Measurements from ENCODE around the gene TEX48. TPM values are rescaled to one million over a fixed set of nuclear protein-coding genes. Genes with fewer than 3 reads are reported as not detected.

Gene TEX48
- polyA plus RNA-seq, 1 of the 3 experiments (the other 2 are of a cell fraction): 0.46 TPM

DNA sequence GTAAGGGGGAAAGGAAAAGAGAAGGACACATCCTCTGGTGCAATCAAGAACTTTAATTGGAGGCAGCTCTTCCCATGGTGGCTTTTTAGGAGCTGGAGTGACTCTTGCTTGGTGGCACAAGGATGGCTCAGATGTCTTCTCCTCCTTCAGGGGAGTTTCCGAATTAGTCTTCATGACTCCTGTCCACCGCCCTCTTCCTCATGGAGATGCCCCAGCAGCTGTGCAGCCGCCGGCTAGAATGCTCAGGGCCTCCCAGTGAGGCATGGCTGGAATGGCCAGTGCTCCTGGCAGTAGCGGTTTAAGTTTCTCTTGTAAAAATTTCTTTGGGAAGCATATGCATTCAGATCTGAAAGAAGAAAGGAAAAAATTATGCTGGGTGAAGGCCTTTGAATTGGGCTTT is 15.6 kb downstream of the TEX48 start:
- Histone ChIP-seq H3K9me2 (no peaks in the 10 kb centered on the region), H3K27me3 (ENCODE audit: insufficient read depth) (no peaks in the 10 kb centered on the region), H3K27ac (ENCODE audit: low read depth in 2 of 2, low read length in 1 of 2) (no peak overlapping the region), H3K4me1 (ENCODE audit: control insufficient read depth in 1 of 2, insufficient read depth in 2 of 2, low read depth in 1 of 2, low read length in 1 of 2) (no peaks in the 10 kb centered on the region), H3K4me3 (ENCODE audit: low read depth in 2 of 2, low read length in 1 of 2) (no peak overlapping the region), H4K20me1 (ENCODE audit: insufficient read depth) (no peaks in the 10 kb centered on the region), H3K9me3 (no peaks in the 10 kb centered on the region), H3K4me2 (no peak overlapping the region), H3K79me2 (ENCODE audit: insufficient read depth) (no peaks in the 10 kb centered on the region), H3K36me3 (replicated peaks in 1 of 2; ENCODE audit: control insufficient read depth in 1 of 2, insufficient read depth in 2 of 2, low read length in 1 of 2) (no peaks in the 10 kb centered on the region), H3F3A (replicated peaks; ENCODE audit: insufficient read depth) (peaks cover 3% of the 10 kb centered on the region), H3K9ac (no peak overlapping the region), H2AFZ (ENCODE audit: low read depth) (no peak overlapping the region)
- DNase-seq: no peak
- 93% methylated on average over 5 of the region's 5 CpGs for WGBS (ENCODE audit: low lambda C conversion rate)
- TF ChIP-seq, protein P1, sequence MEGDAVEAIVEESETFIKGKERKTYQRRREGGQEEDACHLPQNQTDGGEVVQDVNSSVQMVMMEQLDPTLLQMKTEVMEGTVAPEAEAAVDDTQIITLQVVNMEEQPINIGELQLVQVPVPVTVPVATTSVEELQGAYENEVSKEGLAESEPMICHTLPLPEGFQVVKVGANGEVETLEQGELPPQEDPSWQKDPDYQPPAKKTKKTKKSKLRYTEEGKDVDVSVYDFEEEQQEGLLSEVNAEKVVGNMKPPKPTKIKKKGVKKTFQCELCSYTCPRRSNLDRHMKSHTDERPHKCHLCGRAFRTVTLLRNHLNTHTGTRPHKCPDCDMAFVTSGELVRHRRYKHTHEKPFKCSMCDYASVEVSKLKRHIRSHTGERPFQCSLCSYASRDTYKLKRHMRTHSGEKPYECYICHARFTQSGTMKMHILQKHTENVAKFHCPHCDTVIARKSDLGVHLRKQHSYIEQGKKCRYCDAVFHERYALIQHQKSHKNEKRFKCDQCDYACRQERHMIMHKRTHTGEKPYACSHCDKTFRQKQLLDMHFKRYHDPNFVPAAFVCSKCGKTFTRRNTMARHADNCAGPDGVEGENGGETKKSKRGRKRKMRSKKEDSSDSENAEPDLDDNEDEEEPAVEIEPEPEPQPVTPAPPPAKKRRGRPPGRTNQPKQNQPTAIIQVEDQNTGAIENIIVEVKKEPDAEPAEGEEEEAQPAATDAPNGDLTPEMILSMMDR (IDR thresholded peaks at IDR 0.05): no peak
- TF ChIP-seq, protein P2, sequence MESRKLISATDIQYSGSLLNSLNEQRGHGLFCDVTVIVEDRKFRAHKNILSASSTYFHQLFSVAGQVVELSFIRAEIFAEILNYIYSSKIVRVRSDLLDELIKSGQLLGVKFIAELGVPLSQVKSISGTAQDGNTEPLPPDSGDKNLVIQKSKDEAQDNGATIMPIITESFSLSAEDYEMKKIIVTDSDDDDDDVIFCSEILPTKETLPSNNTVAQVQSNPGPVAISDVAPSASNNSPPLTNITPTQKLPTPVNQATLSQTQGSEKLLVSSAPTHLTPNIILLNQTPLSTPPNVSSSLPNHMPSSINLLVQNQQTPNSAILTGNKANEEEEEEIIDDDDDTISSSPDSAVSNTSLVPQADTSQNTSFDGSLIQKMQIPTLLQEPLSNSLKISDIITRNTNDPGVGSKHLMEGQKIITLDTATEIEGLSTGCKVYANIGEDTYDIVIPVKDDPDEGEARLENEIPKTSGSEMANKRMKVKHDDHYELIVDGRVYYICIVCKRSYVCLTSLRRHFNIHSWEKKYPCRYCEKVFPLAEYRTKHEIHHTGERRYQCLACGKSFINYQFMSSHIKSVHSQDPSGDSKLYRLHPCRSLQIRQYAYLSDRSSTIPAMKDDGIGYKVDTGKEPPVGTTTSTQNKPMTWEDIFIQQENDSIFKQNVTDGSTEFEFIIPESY (IDR thresholded peaks at IDR 0.05; ENCODE audit: borderline replicate concordance, low read depth): no peak
- TF ChIP-seq RCOR1 (IDR thresholded peaks at IDR 0.05; ENCODE audit: low read length) (no peak), JUND (IDR thresholded peaks at IDR 0.05) (no peak), FOXJ3 (CRISPR knock-in tag; IDR thresholded peaks at IDR 0.05) (no peak), RFX5 (IDR thresholded peaks at IDR 0.05; ENCODE audit: low read length) (no peak), TCF12 (IDR thresholded peaks at IDR 0.05) (no peak), MXI1 (IDR thresholded peaks at IDR 0.05; ENCODE audit: low read depth, low read length) (no peak)
- TF ChIP-seq, protein P3, sequence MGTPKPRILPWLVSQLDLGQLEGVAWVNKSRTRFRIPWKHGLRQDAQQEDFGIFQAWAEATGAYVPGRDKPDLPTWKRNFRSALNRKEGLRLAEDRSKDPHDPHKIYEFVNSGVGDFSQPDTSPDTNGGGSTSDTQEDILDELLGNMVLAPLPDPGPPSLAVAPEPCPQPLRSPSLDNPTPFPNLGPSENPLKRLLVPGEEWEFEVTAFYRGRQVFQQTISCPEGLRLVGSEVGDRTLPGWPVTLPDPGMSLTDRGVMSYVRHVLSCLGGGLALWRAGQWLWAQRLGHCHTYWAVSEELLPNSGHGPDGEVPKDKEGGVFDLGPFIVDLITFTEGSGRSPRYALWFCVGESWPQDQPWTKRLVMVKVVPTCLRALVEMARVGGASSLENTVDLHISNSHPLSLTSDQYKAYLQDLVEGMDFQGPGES (IDR thresholded peaks at IDR 0.05; ENCODE audit: low read depth, low read length): no peak
- CTCF ChIA-PET: interaction anchor here (0.9 to 4.6 kb wide), 5 partner anchors 8 to 348 kb away, joined by 3 to 29 read pairs (median 6); partner anchors contain the start of gene TEX48
- POLR2A ChIA-PET: no interaction called here

DNA sequence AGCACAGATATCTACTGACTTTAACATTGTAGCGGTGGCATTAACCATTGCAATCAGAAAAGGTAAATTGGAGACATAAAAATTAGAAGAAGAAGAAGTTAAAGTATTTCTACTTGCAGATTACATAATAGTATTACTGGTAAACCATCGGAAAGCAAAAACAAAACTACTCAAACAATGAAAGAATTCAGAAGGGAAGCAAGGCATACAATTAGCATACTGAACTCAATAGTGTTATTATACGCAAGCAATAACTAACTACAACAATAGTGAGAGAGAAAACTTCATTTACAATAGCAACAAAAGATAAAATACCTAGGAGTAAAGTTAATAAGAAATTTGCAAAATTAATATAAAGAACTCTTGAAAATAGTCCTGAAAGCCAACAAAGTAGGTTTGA is 17.8 kb downstream of the TEX48 start:
- H3K9me3 ChIP-seq: no peaks in the 10 kb centered on the region
- H3K79me2 ChIP-seq (ENCODE audit: insufficient read depth): no peaks in the 10 kb centered on the region
- no peak overlapping the region for H3K27ac ChIP-seq (ENCODE audit: low read depth in 2 of 2, low read length in 1 of 2)
- POLR2A ChIA-PET: no interaction called here
- no peak for DNase-seq
- H3K36me3 ChIP-seq (replicated peaks in 1 of 2; ENCODE audit: control insufficient read depth in 1 of 2, insufficient read depth in 2 of 2, low read length in 1 of 2): no peaks in the 10 kb centered on the region
- no peaks in the 10 kb centered on the region; the same call in 1 of the 2 replicates for H3K27me3 ChIP-seq (ENCODE audit: insufficient read depth)
- no peaks in the 10 kb centered on the region for H3K9me2 ChIP-seq
- no peak overlapping the region for H3K9ac ChIP-seq
- no peaks in the 10 kb centered on the region for H4K20me1 ChIP-seq (ENCODE audit: insufficient read depth)
- no peak overlapping the region for H3K4me2 ChIP-seq
- peaks cover 3% of the 10 kb centered on the region for H3F3A ChIP-seq (replicated peaks; ENCODE audit: insufficient read depth)
- no peaks in the 10 kb centered on the region for H3K4me1 ChIP-seq (ENCODE audit: control insufficient read depth in 1 of 2, insufficient read depth in 2 of 2, low read depth in 1 of 2, low read length in 1 of 2)
- H2AFZ ChIP-seq (ENCODE audit: low read depth): no peak overlapping the region
- CTCF ChIA-PET: interaction anchor here (1.0 to 3.6 kb wide), 6 partner anchors 8 to 350 kb away, joined by 3 to 28 read pairs (median 4); no protein-coding TSS in a partner anchor
- 66% methylated on average over 3 of the region's 3 CpGs for WGBS (ENCODE audit: low lambda C conversion rate)
- no peak overlapping the region for H3K4me3 ChIP-seq (ENCODE audit: low read depth in 2 of 2, low read length in 1 of 2)
- TF ChIP-seq, protein P4, sequence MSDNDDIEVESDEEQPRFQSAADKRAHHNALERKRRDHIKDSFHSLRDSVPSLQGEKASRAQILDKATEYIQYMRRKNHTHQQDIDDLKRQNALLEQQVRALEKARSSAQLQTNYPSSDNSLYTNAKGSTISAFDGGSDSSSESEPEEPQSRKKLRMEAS (IDR thresholded peaks at IDR 0.05; ENCODE audit: low read depth): no peak
- no peak for TF ChIP-seq TAF1 (IDR thresholded peaks at IDR 0.05; ENCODE audit: borderline replicate concordance, low read depth, low read length)
- TF ChIP-seq SIN3A (IDR thresholded peaks at IDR 0.05; ENCODE audit: borderline replicate concordance, low read depth, low read length): no peak
- TF ChIP-seq, protein P2 (IDR thresholded peaks at IDR 0.05; ENCODE audit: borderline replicate concordance, low read depth): no peak
- TF ChIP-seq, protein P5, sequence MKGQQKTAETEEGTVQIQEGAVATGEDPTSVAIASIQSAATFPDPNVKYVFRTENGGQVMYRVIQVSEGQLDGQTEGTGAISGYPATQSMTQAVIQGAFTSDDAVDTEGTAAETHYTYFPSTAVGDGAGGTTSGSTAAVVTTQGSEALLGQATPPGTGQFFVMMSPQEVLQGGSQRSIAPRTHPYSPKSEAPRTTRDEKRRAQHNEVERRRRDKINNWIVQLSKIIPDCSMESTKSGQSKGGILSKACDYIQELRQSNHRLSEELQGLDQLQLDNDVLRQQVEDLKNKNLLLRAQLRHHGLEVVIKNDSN (IDR thresholded peaks at IDR 0.05; ENCODE audit: borderline replicate concordance, low read depth): no peak
- TF ChIP-seq GABPA (IDR thresholded peaks at IDR 0.05; ENCODE audit: low read depth): no peak
- no peak for TF ChIP-seq FOXJ3 (CRISPR knock-in tag; IDR thresholded peaks at IDR 0.05)
- TF ChIP-seq NFIC (IDR thresholded peaks at IDR 0.05; ENCODE audit: borderline replicate concordance): no peak
- no peak for TF ChIP-seq YY1 (IDR thresholded peaks at IDR 0.05; ENCODE audit: low read depth)
- no peak for TF ChIP-seq NRF1 (IDR thresholded peaks at IDR 0.05; ENCODE audit: low read depth, low read length)
- TF ChIP-seq, protein P1 (IDR thresholded peaks at IDR 0.05): no peak
